Motor neuron (in vitro differentiated cells): ENCODE data around the gene GPR15LG. TPM values are rescaled to one million over a fixed set of nuclear protein-coding genes. Genes with fewer than 3 reads are reported as not detected.

Experiments used
- ATAC-seq, 8 experiments: fragments of 200-7000 bp; cut with Tn5 transposase; replicated peaks in 6 of 8; 2 replicates each; pipeline ENCODE4 v1.8.0; 2021; ENCODE audit warnings: mild to moderate bottlenecking in 8 of 8, moderate library complexity in 8 of 8
- H3K27ac ChIP-seq, 2 donors: fragments of 250-450 bp; sonication (Bioruptor Pico); 2 replicates each; pipeline ENCODE4 v1.9.0; 2021; ENCODE audit warnings: antibody characterized with exemption in 2 of 2, mild to moderate bottlenecking in 2 of 2, moderate library complexity in 1 of 2
- H3K4me1 ChIP-seq, 2 donors: fragments of 250-450 bp; sonication (Bioruptor Pico); replicated peaks in 1 of 2; 2 replicates each; pipeline ENCODE4 v1.6.1; 2021; ENCODE audit warnings: antibody characterized with exemption in 2 of 2, mild to moderate bottlenecking in 2 of 2, moderate library complexity in 1 of 2
- H3K4me3 ChIP-seq, 5 donors: fragments of 250-450 bp; sonication (Bioruptor Pico); 2 replicates each; pipeline ENCODE4 v1.9.0; 2021; ENCODE audit warnings: antibody characterized with exemption in 5 of 5, mild to moderate bottlenecking in 5 of 5, moderate library complexity in 4 of 5
- WGBS, 10 experiments: fragments of 450-650 bp; shearing (Covaris generic); methylation state at CpG; one replicate each; pipeline ENCODE4 v1.0.0; 2022; 5-methylcytosine and 5-hydroxymethylcytosine counted together
- in situ Hi-C, 9 experiments: fragments of 400-800 bp; cut with MboI; loops; one replicate each; pipeline ENCODE4 v1.15.0; 2021; ENCODE audit warnings: low sequenced_read_pairs in 9 of 9, low pct_unique_long_range_greater_than_20kb in 2 of 9; ENCODE audit not compliant: unreplicated experiment in 9 of 9
- total RNA-seq, 8 experiments: library from RNA; unstranded; fragments of 300-600 nt; gene quantifications; 2 replicates each; pipeline versions ENCODE4 v1.2.3 to v1.2.4, GENCODE V29; 2022

GPR15LG gene
- total RNA-seq, 8 experiments from 2014 or later, result 2.1 TPM; not detected in 7

GRCh38 chr10:84198206-84198915 lies 24.8 kb downstream of the GPR15LG start:
- in situ Hi-C loops, result loop anchor here in 1 of 9 experiments (10.0 kb wide), 1 partner anchor 54 kb away; no protein-coding TSS in a partner anchor
- peak in 1 of 8 experiments; percentile 11 for ATAC-seq
- WGBS, 10 experiments, result 0 to 100% (median 61%) methylated on average over 1 to 5 of the region's 7 CpGs; no CpG with 5 or more reads in 2 of the 10 experiments
- Histone ChIP-seq H3K4me3 (no peak overlapping the region), H3K27ac (no peak overlapping the region), H3K4me1 (peaks cover 4% of the 10 kb centered on the region in 2 donors)

GRCh38 chr10:84200537-84201243 lies 27.1 kb downstream of the GPR15LG start:
- no peak overlapping the region for H3K4me3 ChIP-seq
- no peak overlapping the region for H3K27ac ChIP-seq
- WGBS, 10 experiments, result 40 to 100% (median 60%) methylated on average over 1 to 3 of the region's 11 CpGs; no CpG with 5 or more reads in 5 of the 10 experiments
- in situ Hi-C loops, result no loop called here
- H3K4me1 ChIP-seq, result peaks cover 0 to 4% of the 10 kb centered on the region in 2 donors
- ATAC-seq, result no peak

- Histone ChIP-seq H3K27ac (no peak overlapping the region), H3K4me1 (peaks cover 0 to 4% of the 10 kb centered on the region in 2 donors), H3K4me3 (no peak overlapping the region)
- 0 to 100% (median 75%) methylated on average over 1 to 4 of the region's 6 CpGs; no CpG with 5 or more reads in 4 of the 10 experiments for WGBS, 10 experiments
- no peak for ATAC-seq
- in situ Hi-C loops, result no loop called here
Observed at GRCh38 chr10:84201244-84201606, 27.6 kb downstream of the GPR15LG start.

GRCh38 chr10:84201682-84202081 lies 28.1 kb downstream of the GPR15LG start:
- ATAC-seq, result no peak
- in situ Hi-C loops, result no loop called here
- H3K4me1 ChIP-seq, result peaks cover 0 to 4% of the 10 kb centered on the region in 2 donors
- no peak overlapping the region for H3K4me3 ChIP-seq
- H3K27ac ChIP-seq, result no peak overlapping the region
- 76 to 100% (median 96%) methylated on average over 1 to 6 of the region's 11 CpGs; no CpG with 5 or more reads in 4 of the 10 experiments for WGBS, 10 experiments

GRCh38 chr10:84202349-84202748 lies 28.7 kb downstream of the GPR15LG start:
- H3K4me1 ChIP-seq, result peaks cover 0 to 4% of the 10 kb centered on the region in 2 donors
- 43 to 100% (median 69%) methylated on average over 1 to 4 of the region's 5 CpGs; no CpG with 5 or more reads in 4 of the 10 experiments for WGBS, 10 experiments
- in situ Hi-C loops, result no loop called here
- ATAC-seq, result no peak
- no peak overlapping the region for H3K4me3 ChIP-seq
- H3K27ac ChIP-seq, result no peak overlapping the region

GRCh38 chr10:84204122-84204521 lies 30.5 kb downstream of the GPR15LG start:
- 92 to 100% methylated on average over 1 to 2 of the region's 4 CpGs; no CpG with 5 or more reads in 8 of the 10 experiments for WGBS, 10 experiments
- in situ Hi-C loops, result no loop called here
- Histone ChIP-seq H3K27ac (no peak overlapping the region), H3K4me3 (no peak overlapping the region), H3K4me1 (no peaks in the 10 kb centered on the region)
- peak in 3 of 8 experiments; percentile 43 to 58 (median 53) for ATAC-seq

GRCh38 chr10:84204610-84205009 lies 31.0 kb downstream of the GPR15LG start:
- in situ Hi-C loops, result no loop called here
- no peak overlapping the region for H3K4me3 ChIP-seq
- no peak for ATAC-seq
- 0 to 84% (median 51%) methylated on average over 1 to 4 of the region's 4 CpGs; no CpG with 5 or more reads in 4 of the 10 experiments for WGBS, 10 experiments
- H3K4me1 ChIP-seq, result no peaks in the 10 kb centered on the region
- no peak overlapping the region for H3K27ac ChIP-seq

GRCh38 chr10:84205049-84205852 lies 31.6 kb downstream of the GPR15LG start:
- WGBS, 10 experiments, result 0 to 92% (median 7%) methylated on average over 1 to 5 of the region's 8 CpGs; no CpG with 5 or more reads in 5 of the 10 experiments
- in situ Hi-C loops, result no loop called here
- Histone ChIP-seq H3K27ac (no peak overlapping the region), H3K4me3 (no peak overlapping the region), H3K4me1 (no peaks in the 10 kb centered on the region)
- peak; percentile 74 to 96 (median 88) for ATAC-seq

- 45 to 88% (median 70%) methylated on average over 2 to 4 of the region's 6 CpGs; no CpG with 5 or more reads in 4 of the 10 experiments for WGBS, 10 experiments
Observed at GRCh38 chr10:84205853-84206525, 32.4 kb downstream of the GPR15LG start.

GRCh38 chr10:84208023-84208422 lies 34.4 kb downstream of the GPR15LG start:
- no peak for ATAC-seq
- 33 to 87% (median 58%) methylated on average over 1 to 6 of the region's 10 CpGs; no CpG with 5 or more reads in 4 of the 10 experiments for WGBS, 10 experiments
- H3K27ac ChIP-seq, result no peak overlapping the region
- H3K4me3 ChIP-seq, result no peak overlapping the region
- no peaks in the 10 kb centered on the region for H3K4me1 ChIP-seq
- in situ Hi-C loops, result no loop called here

More at GRCh38 chr10:84205853-84206525, 32.4 kb downstream of the GPR15LG start:
- no peak overlapping the region for H3K4me3 ChIP-seq
- in situ Hi-C loops, result no loop called here
- ATAC-seq, result no peak
- H3K27ac ChIP-seq, result no peak overlapping the region
- no peaks in the 10 kb centered on the region for H3K4me1 ChIP-seq

GRCh38 chr10:84211566-84211965 lies 38.0 kb downstream of the GPR15LG start:
- WGBS, 10 experiments, result 25 to 83% (median 60%) methylated on average over 1 to 2 of the region's 2 CpGs; no CpG with 5 or more reads in 4 of the 10 experiments

GRCh38 chr10:84212014-84212413 lies 38.4 kb downstream of the GPR15LG start:
- WGBS, 10 experiments, result 24 to 90% (median 50%) methylated on average over 1 to 4 of the region's 5 CpGs; no CpG with 5 or more reads in 5 of the 10 experiments
- in situ Hi-C loops, result no loop called here
- ATAC-seq, result peak in 3 of 8 experiments; percentile 90 to 99 (median 97)
- H3K27ac ChIP-seq, result no peak overlapping the region
- no peak overlapping the region for H3K4me3 ChIP-seq
- H3K4me1 ChIP-seq, result no peaks in the 10 kb centered on the region

More at GRCh38 chr10:84211566-84211965, 38.0 kb downstream of the GPR15LG start:
- Histone ChIP-seq H3K4me1 (no peaks in the 10 kb centered on the region), H3K4me3 (no peak overlapping the region), H3K27ac (no peak overlapping the region)
- in situ Hi-C loops, result no loop called here
- ATAC-seq, result peak in 1 of 8 experiments; percentile 45
